Measurements from ENCODE around the gene GNE. TPM values are rescaled to one million over a fixed set of nuclear protein-coding genes. Genes with fewer than 3 reads are reported as not detected.
A peak's percentile ranks its signal among the peaks of the same experiment; 100 is the strongest.

Gene GNE
- total RNA-seq, 4 donors from 2014 or later, result 25.3 to 35.6 (median 29.9) TPM

- Histone ChIP-seq H3K36me3 (peaks cover 72 to 99% (median 95%) of the 10 kb centered on the region in 4 donors), H3K9me3 (peaks cover 0 to 7% (median 0%) of the 10 kb centered on the region in 4 donors), H3K4me3 (no peak overlapping the region), H3K27me3 (no peaks in the 10 kb centered on the region), H3K4me1 (peaks cover 3 to 14% (median 7%) of the 10 kb centered on the region in 4 donors), H3K27ac (replicated peaks in 1 of 4) (no peak overlapping the region)
- TF ChIP-seq EP300 (IDR thresholded peaks at IDR 0.05), result no peak
- no peak for TF ChIP-seq POLR2A (IDR thresholded peaks at IDR 0.05; ENCODE audit: low read depth)
- TF ChIP-seq POLR2AphosphoS5 (IDR thresholded peaks at IDR 0.05), result no peak
- TF ChIP-seq, protein P1, sequence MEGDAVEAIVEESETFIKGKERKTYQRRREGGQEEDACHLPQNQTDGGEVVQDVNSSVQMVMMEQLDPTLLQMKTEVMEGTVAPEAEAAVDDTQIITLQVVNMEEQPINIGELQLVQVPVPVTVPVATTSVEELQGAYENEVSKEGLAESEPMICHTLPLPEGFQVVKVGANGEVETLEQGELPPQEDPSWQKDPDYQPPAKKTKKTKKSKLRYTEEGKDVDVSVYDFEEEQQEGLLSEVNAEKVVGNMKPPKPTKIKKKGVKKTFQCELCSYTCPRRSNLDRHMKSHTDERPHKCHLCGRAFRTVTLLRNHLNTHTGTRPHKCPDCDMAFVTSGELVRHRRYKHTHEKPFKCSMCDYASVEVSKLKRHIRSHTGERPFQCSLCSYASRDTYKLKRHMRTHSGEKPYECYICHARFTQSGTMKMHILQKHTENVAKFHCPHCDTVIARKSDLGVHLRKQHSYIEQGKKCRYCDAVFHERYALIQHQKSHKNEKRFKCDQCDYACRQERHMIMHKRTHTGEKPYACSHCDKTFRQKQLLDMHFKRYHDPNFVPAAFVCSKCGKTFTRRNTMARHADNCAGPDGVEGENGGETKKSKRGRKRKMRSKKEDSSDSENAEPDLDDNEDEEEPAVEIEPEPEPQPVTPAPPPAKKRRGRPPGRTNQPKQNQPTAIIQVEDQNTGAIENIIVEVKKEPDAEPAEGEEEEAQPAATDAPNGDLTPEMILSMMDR (IDR thresholded peaks at IDR 0.05), result no peak
- intact Hi-C loops (cut with DNase I), result no loop called here
- DNase-seq (ENCODE audit: extremely low spot score), result no peak
- WGBS, result 100% methylated on average over 3 of the region's 3 CpGs
Observed at GRCh38 chr9:36221667-36222066, 36.6 kb downstream of the GNE start.

DNA sequence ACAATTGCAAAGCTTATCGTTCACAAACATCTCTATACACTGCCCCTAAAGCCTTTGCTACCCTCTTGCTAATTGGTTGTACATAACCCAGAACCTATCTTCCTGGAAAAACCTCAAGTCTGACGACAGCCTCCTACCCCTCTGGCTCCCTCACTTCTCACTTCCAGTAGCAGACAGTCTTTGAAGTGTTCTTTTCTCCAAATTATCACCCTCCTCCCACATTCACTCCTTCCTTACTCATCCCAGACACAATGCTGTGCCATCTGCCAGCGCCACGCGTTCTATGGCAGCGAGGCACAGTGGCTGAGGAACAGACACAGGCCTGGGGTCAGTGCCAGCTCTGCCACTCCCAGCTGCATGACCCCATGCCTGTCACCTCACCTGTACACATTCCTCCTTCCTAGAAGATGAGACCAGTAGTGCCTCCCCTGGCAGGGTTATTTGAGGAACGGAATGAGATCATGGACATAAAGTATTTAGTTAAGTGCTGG lies 39.8 kb downstream of the GNE start:
- Histone ChIP-seq H3K36me3 (peaks cover 48 to 80% (median 70%) of the 10 kb centered on the region in 4 donors), H3K4me3 (no peak overlapping the region), H3K9me3 (peaks cover 0 to 7% (median 0%) of the 10 kb centered on the region in 4 donors), H3K4me1 (peaks cover 23 to 35% (median 28%) of the 10 kb centered on the region in 4 donors), H3K27ac (replicated peaks in 1 of 4) (no peak overlapping the region), H3K27me3 (no peaks in the 10 kb centered on the region)
- no peak for TF ChIP-seq POLR2A (IDR thresholded peaks at IDR 0.05; ENCODE audit: low read depth)
- TF ChIP-seq, protein P1 (IDR thresholded peaks at IDR 0.05), result no peak
- no peak for TF ChIP-seq POLR2AphosphoS5 (IDR thresholded peaks at IDR 0.05)
- no peak for TF ChIP-seq EP300 (IDR thresholded peaks at IDR 0.05)
- intact Hi-C loops (cut with DNase I), result no loop called here
- DNase-seq (ENCODE audit: extremely low spot score), result no peak
- 88% methylated on average over 7 of the region's 7 CpGs for WGBS

DNA sequence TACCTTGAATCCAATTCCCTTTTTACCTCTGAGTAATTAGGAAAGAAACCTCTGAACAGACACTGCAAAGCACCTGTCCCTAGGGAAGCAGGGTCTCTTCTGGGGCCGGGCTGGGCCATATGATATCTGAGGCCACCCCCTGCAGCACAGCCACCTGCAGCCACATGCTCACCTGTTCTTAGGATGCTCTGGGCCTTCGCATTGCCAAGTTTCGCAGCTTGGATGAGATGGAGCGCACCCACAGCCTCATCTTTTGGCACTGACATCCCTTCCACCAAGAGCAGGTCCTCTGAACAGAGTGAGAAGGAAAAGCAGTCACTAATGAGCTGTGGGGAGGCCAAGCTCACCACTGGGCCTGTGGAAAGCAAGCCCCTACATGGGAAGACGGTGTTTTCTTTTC lies 40.2 kb downstream of the GNE start:
- peaks cover 23 to 38% (median 32%) of the 10 kb centered on the region in 4 donors for H3K4me1 ChIP-seq
- H3K27ac ChIP-seq (replicated peaks in 1 of 4), result no peak overlapping the region
- no peak for DNase-seq (ENCODE audit: extremely low spot score)
- WGBS, result 92% methylated on average over 5 of the region's 5 CpGs
- peaks cover 43 to 80% (median 70%) of the 10 kb centered on the region in 4 donors for H3K36me3 ChIP-seq
- H3K4me3 ChIP-seq, result no peak overlapping the region
- H3K9me3 ChIP-seq, result peaks cover 0 to 7% (median 0%) of the 10 kb centered on the region in 4 donors
- intact Hi-C loops (cut with DNase I), result no loop called here
- TF ChIP-seq POLR2AphosphoS5 (IDR thresholded peaks at IDR 0.05) (no peak), EP300 (IDR thresholded peaks at IDR 0.05) (no peak), POLR2A (IDR thresholded peaks at IDR 0.05; ENCODE audit: low read depth) (no peak)
- TF ChIP-seq, protein P1 (IDR thresholded peaks at IDR 0.05), result no peak
- H3K27me3 ChIP-seq, result no peaks in the 10 kb centered on the region

DNA sequence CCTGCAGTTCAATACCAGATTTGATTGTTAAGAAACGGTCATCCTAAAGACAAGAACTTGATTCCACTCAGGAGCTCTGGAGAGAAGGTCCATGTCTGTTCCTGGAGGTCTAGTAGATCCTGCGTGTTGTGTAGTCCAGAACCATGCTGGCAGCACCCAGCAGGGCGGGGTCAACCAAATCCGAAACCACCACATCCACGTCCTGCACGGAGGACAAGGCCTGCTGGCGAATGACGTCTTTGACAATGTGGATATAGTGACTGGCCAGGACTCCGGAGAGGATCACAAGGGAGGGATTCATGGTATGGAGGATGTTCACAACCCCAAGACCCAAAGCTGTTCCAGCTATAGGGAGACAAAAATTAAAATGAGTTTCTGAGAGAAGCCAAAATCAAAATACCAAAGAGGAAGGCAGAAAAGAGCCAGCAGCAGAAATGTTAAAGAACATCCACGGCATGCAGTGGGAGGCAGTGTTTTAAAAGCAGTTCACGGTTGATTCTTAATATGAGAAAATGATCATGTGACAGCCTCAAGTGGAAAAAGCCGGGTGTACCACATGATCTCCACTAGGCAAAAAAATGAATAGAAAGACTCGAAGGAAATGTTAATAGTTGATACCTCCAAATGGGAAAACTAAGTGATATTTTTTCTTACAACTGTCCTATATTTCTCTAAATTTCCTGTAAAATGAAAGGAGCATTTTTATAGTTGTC lies 40.8 kb downstream of the GNE start:
- H3K27me3 ChIP-seq, result no peaks in the 10 kb centered on the region
- H3K36me3 ChIP-seq, result peaks cover 37 to 80% (median 69%) of the 10 kb centered on the region in 4 donors
- intact Hi-C loops (cut with DNase I), result no loop called here
- H3K27ac ChIP-seq (replicated peaks in 1 of 4), result peak overlapping the region in 2 of 4 donors; percentile 17 to 36
- H3K9me3 ChIP-seq, result peaks cover 0 to 1% (median 0%) of the 10 kb centered on the region in 4 donors
- WGBS, result 63% methylated on average over 13 of the region's 13 CpGs
- no peak for TF ChIP-seq EP300 (IDR thresholded peaks at IDR 0.05)
- TF ChIP-seq POLR2AphosphoS5 (IDR thresholded peaks at IDR 0.05), result no peak
- TF ChIP-seq, protein P1 (IDR thresholded peaks at IDR 0.05), result no peak
- TF ChIP-seq POLR2A (IDR thresholded peaks at IDR 0.05; ENCODE audit: low read depth), result no peak
- DNase-seq (ENCODE audit: extremely low spot score), result no peak
- H3K4me3 ChIP-seq, result no peak overlapping the region
- peaks cover 23 to 40% (median 33%) of the 10 kb centered on the region in 4 donors for H3K4me1 ChIP-seq

Measured in esophagus muscularis mucosa (tissue), 4 donors.